Measurements from ENCODE around the gene SPATA45.

DNA sequence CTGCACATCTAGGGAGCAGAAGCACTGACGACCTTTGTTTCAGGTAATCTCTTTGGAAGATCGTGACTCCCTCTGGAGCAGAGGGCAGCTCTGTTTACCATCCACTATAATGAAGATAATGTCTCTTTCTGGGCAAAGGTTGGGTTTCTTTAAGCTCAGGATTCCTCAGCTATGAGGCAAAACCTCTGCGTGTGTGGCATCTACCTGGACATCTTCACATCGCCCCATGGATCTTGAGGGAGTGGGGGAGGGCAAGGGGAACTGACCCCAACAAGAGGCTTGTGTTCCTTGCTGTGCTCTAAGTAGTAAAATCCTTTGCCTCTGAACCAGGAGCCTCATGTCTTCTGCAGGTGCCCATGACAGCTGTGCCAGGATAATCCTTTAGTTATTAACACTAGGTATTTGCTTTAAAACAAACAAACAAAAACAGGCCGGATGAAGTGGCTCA is 19.6 kb downstream of the SPATA45 start:
- TF ChIP-seq, protein P1, sequence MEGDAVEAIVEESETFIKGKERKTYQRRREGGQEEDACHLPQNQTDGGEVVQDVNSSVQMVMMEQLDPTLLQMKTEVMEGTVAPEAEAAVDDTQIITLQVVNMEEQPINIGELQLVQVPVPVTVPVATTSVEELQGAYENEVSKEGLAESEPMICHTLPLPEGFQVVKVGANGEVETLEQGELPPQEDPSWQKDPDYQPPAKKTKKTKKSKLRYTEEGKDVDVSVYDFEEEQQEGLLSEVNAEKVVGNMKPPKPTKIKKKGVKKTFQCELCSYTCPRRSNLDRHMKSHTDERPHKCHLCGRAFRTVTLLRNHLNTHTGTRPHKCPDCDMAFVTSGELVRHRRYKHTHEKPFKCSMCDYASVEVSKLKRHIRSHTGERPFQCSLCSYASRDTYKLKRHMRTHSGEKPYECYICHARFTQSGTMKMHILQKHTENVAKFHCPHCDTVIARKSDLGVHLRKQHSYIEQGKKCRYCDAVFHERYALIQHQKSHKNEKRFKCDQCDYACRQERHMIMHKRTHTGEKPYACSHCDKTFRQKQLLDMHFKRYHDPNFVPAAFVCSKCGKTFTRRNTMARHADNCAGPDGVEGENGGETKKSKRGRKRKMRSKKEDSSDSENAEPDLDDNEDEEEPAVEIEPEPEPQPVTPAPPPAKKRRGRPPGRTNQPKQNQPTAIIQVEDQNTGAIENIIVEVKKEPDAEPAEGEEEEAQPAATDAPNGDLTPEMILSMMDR (IDR thresholded peaks at IDR 0.05), result no peak
- TF ChIP-seq EZH2 (IDR thresholded peaks at IDR 0.05; ENCODE audit: borderline replicate concordance, insufficient read depth, low read depth, low read length, poor library complexity, severe bottlenecking), result no peak
